ENCODE data around the gene C18orf63. TPM values are rescaled to one million over a fixed set of nuclear protein-coding genes. Genes with fewer than 3 reads are reported as not detected.

The C18orf63 gene
- total RNA-seq, 2 donors from 2014 or later, result not detected

- H3K9me3 Mint-ChIP-seq, result no peaks in the 10 kb centered on the region
- peaks cover 14% of the 10 kb centered on the region for H3K27me3 Mint-ChIP-seq
- H3K4me1 Mint-ChIP-seq, result no peaks in the 10 kb centered on the region
- no peaks in the 10 kb centered on the region for H3K36me3 Mint-ChIP-seq (ENCODE audit: low read depth)
- H3K4me3 Mint-ChIP-seq, result no peak overlapping the region
- no peak for ATAC-seq (replicated peaks)
- H3K27ac Mint-ChIP-seq, result no peak overlapping the region
Observed at GRCh38 chr18:74328206-74328605, 12.6 kb downstream of the C18orf63 start.

- no peaks in the 10 kb centered on the region for H3K4me1 Mint-ChIP-seq
- H3K4me3 Mint-ChIP-seq, result no peak overlapping the region
- no peaks in the 10 kb centered on the region for H3K9me3 Mint-ChIP-seq
- H3K27me3 Mint-ChIP-seq, result peaks cover 14% of the 10 kb centered on the region
- ATAC-seq (replicated peaks), result no peak
- no peak overlapping the region for H3K27ac Mint-ChIP-seq
- H3K36me3 Mint-ChIP-seq (ENCODE audit: low read depth), result no peaks in the 10 kb centered on the region
Observed at GRCh38 chr18:74329688-74330205, 14.1 kb downstream of the C18orf63 start.

DNA sequence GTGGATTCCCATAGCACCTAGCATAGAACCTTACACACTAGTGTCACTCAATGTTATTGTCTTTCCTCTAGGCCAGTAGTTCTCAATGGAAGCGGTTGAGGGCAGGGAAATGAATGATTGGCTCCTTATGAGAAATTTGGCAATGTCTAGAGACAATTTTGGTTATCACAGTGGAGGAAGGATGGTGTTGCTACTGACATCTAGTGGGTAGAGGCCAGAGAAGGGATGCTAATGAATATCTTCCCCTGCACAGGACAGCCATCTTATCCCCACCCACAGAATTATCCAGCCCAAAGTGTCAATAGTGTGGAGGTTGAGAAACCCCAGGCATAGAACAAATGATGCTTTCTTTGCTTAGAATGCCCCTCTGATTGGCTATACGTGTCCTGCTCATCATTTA lies 15.8 kb downstream of the C18orf63 start:
- H3K4me1 Mint-ChIP-seq, result no peaks in the 10 kb centered on the region
- ATAC-seq (replicated peaks), result no peak
- H3K36me3 Mint-ChIP-seq (ENCODE audit: low read depth), result no peaks in the 10 kb centered on the region
- H3K27me3 Mint-ChIP-seq, result peaks cover 12% of the 10 kb centered on the region
- no peak overlapping the region for H3K27ac Mint-ChIP-seq
- H3K4me3 Mint-ChIP-seq, result no peak overlapping the region
- no peaks in the 10 kb centered on the region for H3K9me3 Mint-ChIP-seq

DNA sequence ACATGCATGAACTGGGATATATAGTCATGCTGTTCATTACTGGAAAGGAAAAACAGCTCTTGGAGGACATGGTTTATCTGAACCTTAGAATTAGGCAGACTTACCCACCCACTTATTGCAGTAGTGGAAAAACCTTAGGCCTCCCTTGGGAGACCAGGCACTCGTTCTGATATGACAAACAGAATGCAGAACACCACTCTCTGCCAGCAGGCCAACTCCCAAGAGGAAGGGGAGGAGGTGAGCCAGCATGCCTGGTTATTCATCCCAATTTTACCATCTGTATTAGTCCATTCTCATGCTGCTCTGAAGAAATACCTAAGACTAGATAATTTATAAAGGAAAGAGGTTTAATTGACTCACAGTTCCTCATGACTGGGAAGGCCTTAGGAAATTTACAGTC lies 17.5 kb downstream of the C18orf63 start:
- H3K4me3 Mint-ChIP-seq, result no peak overlapping the region
- no peaks in the 10 kb centered on the region for H3K9me3 Mint-ChIP-seq
- ATAC-seq (replicated peaks), result no peak
- H3K27ac Mint-ChIP-seq, result no peak overlapping the region
- no peaks in the 10 kb centered on the region for H3K4me1 Mint-ChIP-seq
- H3K36me3 Mint-ChIP-seq (ENCODE audit: low read depth), result no peaks in the 10 kb centered on the region
- peaks cover 14% of the 10 kb centered on the region for H3K27me3 Mint-ChIP-seq

- no peak for ATAC-seq (replicated peaks)
- Mint-ChIP-seq H3K27ac (no peak overlapping the region), H3K9me3 (no peaks in the 10 kb centered on the region), H3K4me3 (no peak overlapping the region), H3K4me1 (no peaks in the 10 kb centered on the region), H3K36me3 (ENCODE audit: low read depth) (no peaks in the 10 kb centered on the region), H3K27me3 (peaks cover 14% of the 10 kb centered on the region)
Observed at GRCh38 chr18:74334242-74334893, 18.7 kb downstream of the C18orf63 start.

DNA sequence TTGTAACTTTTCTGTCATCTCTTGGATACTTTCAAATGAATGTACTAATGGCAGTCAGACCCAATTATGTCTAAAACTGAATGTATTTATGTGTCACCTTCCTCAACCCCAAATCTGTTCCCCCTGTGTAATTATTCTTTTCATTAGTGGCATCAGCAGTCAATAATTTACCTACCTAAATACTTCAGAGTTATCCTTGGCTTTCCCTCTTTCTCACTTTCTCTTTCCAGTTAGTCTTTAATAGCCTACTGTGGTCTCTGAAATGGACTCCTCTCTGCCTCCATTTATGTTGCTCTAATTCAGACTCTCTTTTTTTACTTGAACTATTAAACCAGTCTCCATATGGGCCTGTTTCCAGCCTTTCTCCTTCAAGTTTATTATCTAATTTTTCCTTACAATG lies 21.0 kb downstream of the C18orf63 start:
- Mint-ChIP-seq H3K36me3 (ENCODE audit: low read depth) (no peaks in the 10 kb centered on the region), H3K4me1 (no peaks in the 10 kb centered on the region), H3K27ac (no peak overlapping the region), H3K4me3 (no peak overlapping the region), H3K27me3 (peaks cover 5% of the 10 kb centered on the region), H3K9me3 (no peaks in the 10 kb centered on the region)
- ATAC-seq (replicated peaks), result no peak

GRCh38 chr18:74337155-74337911 lies 21.7 kb downstream of the C18orf63 start:
- peaks cover 5% of the 10 kb centered on the region for H3K27me3 Mint-ChIP-seq
- H3K36me3 Mint-ChIP-seq (ENCODE audit: low read depth), result no peaks in the 10 kb centered on the region
- no peak overlapping the region for H3K4me3 Mint-ChIP-seq
- ATAC-seq (replicated peaks), result no peak
- no peaks in the 10 kb centered on the region for H3K9me3 Mint-ChIP-seq
- no peak overlapping the region for H3K27ac Mint-ChIP-seq
- no peaks in the 10 kb centered on the region for H3K4me1 Mint-ChIP-seq

GRCh38 chr18:74337912-74338309 lies 22.3 kb downstream of the C18orf63 start:
- Mint-ChIP-seq H3K27ac (no peak overlapping the region), H3K27me3 (peaks cover 5% of the 10 kb centered on the region), H3K9me3 (no peaks in the 10 kb centered on the region), H3K4me1 (no peaks in the 10 kb centered on the region), H3K36me3 (ENCODE audit: low read depth) (no peaks in the 10 kb centered on the region), H3K4me3 (no peak overlapping the region)
- ATAC-seq (replicated peaks), result no peak

- no peak for ATAC-seq (replicated peaks)
Observed at GRCh38 chr18:74342416-74343043, 26.9 kb downstream of the C18orf63 start.

GRCh38 chr18:74346206-74346605 lies 30.6 kb downstream of the C18orf63 start:
- Mint-ChIP-seq H3K27ac (no peak overlapping the region), H3K9me3 (no peaks in the 10 kb centered on the region), H3K4me1 (no peaks in the 10 kb centered on the region), H3K36me3 (ENCODE audit: low read depth) (no peaks in the 10 kb centered on the region), H3K4me3 (no peak overlapping the region), H3K27me3 (no peaks in the 10 kb centered on the region)
- ATAC-seq (replicated peaks), result no peak

More at GRCh38 chr18:74342416-74343043, 26.9 kb downstream of the C18orf63 start:
- Mint-ChIP-seq H3K36me3 (ENCODE audit: low read depth) (no peaks in the 10 kb centered on the region), H3K27me3 (peaks cover 3% of the 10 kb centered on the region), H3K4me1 (no peaks in the 10 kb centered on the region), H3K4me3 (no peak overlapping the region), H3K9me3 (no peaks in the 10 kb centered on the region), H3K27ac (no peak overlapping the region)

- H3K27me3 Mint-ChIP-seq, result no peaks in the 10 kb centered on the region
- no peak for ATAC-seq (replicated peaks)
- H3K27ac Mint-ChIP-seq, result no peak overlapping the region
- H3K36me3 Mint-ChIP-seq (ENCODE audit: low read depth), result no peaks in the 10 kb centered on the region
- H3K4me1 Mint-ChIP-seq, result no peaks in the 10 kb centered on the region
- no peak overlapping the region for H3K4me3 Mint-ChIP-seq
- H3K9me3 Mint-ChIP-seq, result no peaks in the 10 kb centered on the region
Observed at GRCh38 chr18:74348581-74348980, 32.9 kb downstream of the C18orf63 start.

GRCh38 chr18:74351354-74351753 lies 35.7 kb downstream of the C18orf63 start:
- Mint-ChIP-seq H3K4me3 (no peak overlapping the region), H3K36me3 (ENCODE audit: low read depth) (no peaks in the 10 kb centered on the region), H3K27ac (no peak overlapping the region), H3K4me1 (no peaks in the 10 kb centered on the region), H3K27me3 (no peaks in the 10 kb centered on the region), H3K9me3 (no peaks in the 10 kb centered on the region)
- peak; percentile 63 for ATAC-seq (replicated peaks)

- H3K4me1 Mint-ChIP-seq, result no peaks in the 10 kb centered on the region
- H3K9me3 Mint-ChIP-seq, result no peaks in the 10 kb centered on the region
- no peak overlapping the region for H3K4me3 Mint-ChIP-seq
- no peaks in the 10 kb centered on the region for H3K36me3 Mint-ChIP-seq (ENCODE audit: low read depth)
- no peaks in the 10 kb centered on the region for H3K27me3 Mint-ChIP-seq
- no peak overlapping the region for H3K27ac Mint-ChIP-seq
- peak; percentile 72 for ATAC-seq (replicated peaks)
Observed at GRCh38 chr18:74353169-74353775, 37.6 kb downstream of the C18orf63 start.

DNA sequence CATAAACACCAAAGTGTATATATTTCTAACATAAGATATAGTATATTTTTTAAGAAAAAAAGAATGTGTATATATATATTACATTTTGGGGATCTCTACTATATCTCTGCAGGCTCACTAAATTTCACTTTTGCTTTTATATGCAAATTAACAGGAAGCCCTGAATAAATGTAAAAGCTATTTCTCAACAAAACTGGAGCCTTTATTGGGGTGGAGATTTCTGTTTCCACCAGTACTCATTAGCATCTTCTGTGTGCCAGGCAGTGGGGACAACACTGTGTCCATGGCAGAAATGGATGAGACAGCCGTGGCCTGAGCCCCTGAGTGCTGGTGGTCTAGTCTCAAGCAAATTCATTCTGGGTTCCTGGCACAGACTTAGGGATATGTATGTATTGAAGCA lies 41.3 kb downstream of the C18orf63 start:
- peaks cover 4% of the 10 kb centered on the region for H3K27me3 Mint-ChIP-seq
- no peak overlapping the region for H3K4me3 Mint-ChIP-seq
- no peaks in the 10 kb centered on the region for H3K36me3 Mint-ChIP-seq (ENCODE audit: low read depth)
- H3K9me3 Mint-ChIP-seq, result no peaks in the 10 kb centered on the region
- H3K4me1 Mint-ChIP-seq, result no peaks in the 10 kb centered on the region
- no peak for ATAC-seq (replicated peaks)
- no peak overlapping the region for H3K27ac Mint-ChIP-seq
